ENCODE measurements around the gene TTLL5. TPM values are rescaled to one million over a fixed set of nuclear protein-coding genes. Genes with fewer than 3 reads are reported as not detected.

The TTLL5 gene
- total and polyA plus RNA-seq, 9 of the 15 experiments (the other 6 are each of a cell fraction or from before 2014, with no cell fraction given): 4.1 to 18.9 (median 12.6) TPM

DNA sequence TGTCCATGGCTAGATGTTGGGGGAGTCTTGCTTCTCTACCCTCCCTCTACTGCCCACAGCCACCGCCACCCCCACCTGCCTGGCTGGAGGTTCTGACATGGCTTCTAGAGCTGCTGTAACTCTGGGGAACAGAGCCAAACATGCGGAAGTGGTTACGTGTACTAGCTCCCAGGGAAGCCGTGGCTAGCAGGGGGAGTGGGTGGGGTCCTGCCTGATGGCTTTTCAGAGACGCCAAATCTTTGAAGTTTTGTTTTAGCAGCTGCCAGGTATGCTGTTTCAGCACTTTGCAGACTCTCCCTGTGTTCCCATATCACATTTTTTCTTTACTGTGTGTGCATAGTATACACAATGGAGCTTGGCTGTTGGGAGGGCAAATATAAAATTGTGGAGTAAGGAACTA lies 170.4 kb downstream of the TTLL5 start:
- H3K79me2 ChIP-seq (ENCODE audit: control insufficient read depth, insufficient read depth, low read length): no peaks in the 10 kb centered on the region
- peak; percentile 50 to 85 (median 64) for DNase-seq (ENCODE audit: extremely low read depth in 1 of 4, low spot score in 3 of 4)
- H3K4me1 ChIP-seq (replicated peaks in 1 of 2; ENCODE audit: control insufficient read depth in 2 of 2, insufficient read depth in 2 of 2, low read length in 2 of 2): peaks cover 11 to 30% of the 10 kb centered on the region in 2 experiments
- no peak overlapping the region for H3K4me3 ChIP-seq
- intact Hi-C loops (cut with micrococcal nuclease) (no loop called here), in situ Hi-C loops (cut with MboI) (no loop called here)
- no TSS peak for BruUV-seq (replicated peaks)
- no peaks in the 10 kb centered on the region for H3K9me1 ChIP-seq (ENCODE audit: control insufficient read depth, insufficient read depth, low read length)
- POLR2A ChIA-PET: interaction anchor here (0.5 to 1.4 kb wide), 5 partner anchors 9 to 242 kb away, joined by 3 to 4 read pairs (median 3); no protein-coding TSS in a partner anchor
- H3K9me3 ChIP-seq (replicated peaks; ENCODE audit: control insufficient read depth, insufficient read depth, low read depth, low read length): no peaks in the 10 kb centered on the region
- ATAC-seq: peak; percentile 90
- H3K27ac ChIP-seq (ENCODE audit: extremely low read depth, low read depth, low read length): peak overlapping the region; percentile 76
- H3K4me2 ChIP-seq (ENCODE audit: insufficient read depth, low read length): peak overlapping the region; percentile 68
- no peaks in the 10 kb centered on the region for H4K20me1 ChIP-seq (replicated peaks; ENCODE audit: control insufficient read depth, insufficient read depth, low read length)
- no peaks in the 10 kb centered on the region for H3K36me3 ChIP-seq (ENCODE audit: control insufficient read depth, insufficient read depth, low read length)
- FAIRE-seq: peak; percentile 83
- CTCF ChIA-PET (ENCODE audit: low intra/inter-chr PET ratio): no interaction called here
- H3K9ac ChIP-seq (ENCODE audit: insufficient read depth in 1 of 2, low read depth in 2 of 2, low read length in 2 of 2): peak overlapping the region in 1 of 2 experiments; percentile 70; a peak in 3 of 4 replicates
- H2AFZ ChIP-seq (ENCODE audit: low read depth, low read length): peak overlapping the region; percentile 95
- H3K27me3 ChIP-seq (ENCODE audit: control insufficient read depth in 2 of 2, insufficient read depth in 2 of 2, low read length in 2 of 2): no peaks in the 10 kb centered on the region
- WGBS (ENCODE audit: insufficient coverage, low coverage, missing lambda C conversion rate): 2% methylated on average over 5 of the region's 5 CpGs
- TF ChIP-seq NFIC (IDR thresholded peaks at IDR 0.05) (peak; percentile 46), ZNF592 (IDR thresholded peaks at IDR 0.05) (peak; percentile 54), RBBP5 (IDR thresholded peaks at IDR 0.05; ENCODE audit: borderline replicate concordance, insufficient read depth, low read length, poor library complexity, severe bottlenecking) (peak; percentile 27), ZNF639 (CRISPR knock-in tag; conservative IDR thresholded peaks at IDR 0.05 in 1 of 2, IDR thresholded peaks at IDR 0.05 in 1 of 2) (0 out of 4 replicates have a peak, but pooled peaks of 1 of the 2 experiments have one; percentile 6), FOXK2 (conservative IDR thresholded peaks at IDR 0.05 in 1 of 2, IDR thresholded peaks at IDR 0.05 in 1 of 2; ENCODE audit: low read depth in 2 of 2) (0 out of 4 replicates have a peak, but pooled peaks of 1 of the 2 experiments have one; percentile 4), ATF1 (CRISPR knock-in tag; IDR thresholded peaks at IDR 0.05) (no peak), ATF1 (tag; IDR thresholded peaks at IDR 0.05) (peak; percentile 39; the same call in 1 of the 2 replicates), RBM15 (IDR thresholded peaks at IDR 0.05; ENCODE audit: insufficient read depth, low read length) (no peak), CREM (IDR thresholded peaks at IDR 0.05; ENCODE audit: low read depth) (peak; percentile 73), LCOR (CRISPR knock-in tag; IDR thresholded peaks at IDR 0.05) (no peak), MYC (IDR thresholded peaks at IDR 0.05; ENCODE audit: low read depth, low read length) (0 out of 2 replicates have a peak, but pooled peaks have one; percentile 37), MYC (CRISPR knock-in tag; IDR thresholded peaks at IDR 0.05; ENCODE audit: borderline replicate concordance, low read depth) (no peak)
- TF ChIP-seq, protein P1, sequence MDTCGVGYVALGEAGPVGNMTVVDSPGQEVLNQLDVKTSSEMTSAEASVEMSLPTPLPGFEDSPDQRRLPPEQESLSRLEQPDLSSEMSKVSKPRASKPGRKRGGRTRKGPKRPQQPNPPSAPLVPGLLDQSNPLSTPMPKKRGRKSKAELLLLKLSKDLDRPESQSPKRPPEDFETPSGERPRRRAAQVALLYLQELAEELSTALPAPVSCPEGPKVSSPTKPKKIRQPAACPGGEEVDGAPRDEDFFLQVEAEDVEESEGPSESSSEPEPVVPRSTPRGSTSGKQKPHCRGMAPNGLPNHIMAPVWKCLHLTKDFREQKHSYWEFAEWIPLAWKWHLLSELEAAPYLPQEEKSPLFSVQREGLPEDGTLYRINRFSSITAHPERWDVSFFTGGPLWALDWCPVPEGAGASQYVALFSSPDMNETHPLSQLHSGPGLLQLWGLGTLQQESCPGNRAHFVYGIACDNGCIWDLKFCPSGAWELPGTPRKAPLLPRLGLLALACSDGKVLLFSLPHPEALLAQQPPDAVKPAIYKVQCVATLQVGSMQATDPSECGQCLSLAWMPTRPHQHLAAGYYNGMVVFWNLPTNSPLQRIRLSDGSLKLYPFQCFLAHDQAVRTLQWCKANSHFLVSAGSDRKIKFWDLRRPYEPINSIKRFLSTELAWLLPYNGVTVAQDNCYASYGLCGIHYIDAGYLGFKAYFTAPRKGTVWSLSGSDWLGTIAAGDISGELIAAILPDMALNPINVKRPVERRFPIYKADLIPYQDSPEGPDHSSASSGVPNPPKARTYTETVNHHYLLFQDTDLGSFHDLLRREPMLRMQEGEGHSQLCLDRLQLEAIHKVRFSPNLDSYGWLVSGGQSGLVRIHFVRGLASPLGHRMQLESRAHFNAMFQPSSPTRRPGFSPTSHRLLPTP (IDR thresholded peaks at IDR 0.05; ENCODE audit: borderline replicate concordance, extremely low read depth, insufficient read length): no peak
